Activated CD4-positive, alpha-beta T cell treated with anti-CD3 and anti-CD28 coated beads, Interleukin-2, Interleukin-6, amounts not matched to agents 100 ng/mL and 50 ng/mL, durations not matched to agents 16 hours and 8 hours (primary cell): ENCODE data around the gene DHRS7C.
"Not testable (repeated sequence)": the region's sequence is repeated elsewhere in the genome, so short reads cannot be mapped to it uniquely, and the experiment has no call there.

ENCODE experiments used
- DNase-seq: peaks from one replicate; pipeline ENCODE4 v3.0.0-alpha.2; 2020

DHRS7C gene

DNA sequence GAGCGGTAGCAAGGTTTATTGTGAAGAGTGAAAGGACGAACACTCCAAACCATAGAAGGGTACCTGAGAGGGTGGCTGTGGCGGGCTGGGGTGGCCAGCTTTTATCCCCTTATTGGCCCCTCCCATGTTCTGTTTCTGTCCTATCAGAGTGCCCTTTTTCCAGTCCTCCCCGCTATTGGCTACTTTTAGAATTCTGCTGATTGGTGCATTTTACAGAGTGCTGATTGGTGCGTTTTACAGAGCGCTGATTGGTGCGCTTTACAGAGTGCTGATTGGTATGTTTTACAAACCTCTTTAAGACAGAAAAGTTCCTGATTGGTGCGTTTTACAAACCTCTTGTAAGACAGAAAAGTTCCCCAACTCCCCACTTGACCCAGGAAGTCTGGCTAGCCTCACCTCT lies 18.0 kb upstream of the DHRS7C start:
- DNase-seq, result no peak

GRCh38 chr17:9806699-9807098 lies 15.3 kb upstream of the DHRS7C start:
- no peak for DNase-seq

DNA sequence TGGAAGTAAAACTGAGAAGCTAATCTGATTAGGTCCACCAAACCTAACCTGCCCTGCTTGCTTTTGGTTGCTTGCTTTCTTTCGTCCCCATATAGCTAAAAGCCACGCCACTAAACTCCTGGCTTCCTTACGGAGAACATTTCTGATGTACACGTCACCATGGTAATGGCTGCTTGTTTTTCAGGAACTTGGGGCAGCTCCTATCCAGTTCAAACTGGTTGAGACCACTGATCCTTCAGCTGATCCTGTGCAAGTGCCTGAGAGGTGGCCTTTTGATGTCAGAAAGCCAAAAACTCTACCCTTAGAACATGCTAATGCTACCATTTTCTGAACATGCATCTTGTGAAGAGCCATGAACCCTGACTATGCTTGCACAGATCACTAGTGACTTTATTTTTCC lies 14.4 kb upstream of the DHRS7C start:
- no peak for DNase-seq

DNA sequence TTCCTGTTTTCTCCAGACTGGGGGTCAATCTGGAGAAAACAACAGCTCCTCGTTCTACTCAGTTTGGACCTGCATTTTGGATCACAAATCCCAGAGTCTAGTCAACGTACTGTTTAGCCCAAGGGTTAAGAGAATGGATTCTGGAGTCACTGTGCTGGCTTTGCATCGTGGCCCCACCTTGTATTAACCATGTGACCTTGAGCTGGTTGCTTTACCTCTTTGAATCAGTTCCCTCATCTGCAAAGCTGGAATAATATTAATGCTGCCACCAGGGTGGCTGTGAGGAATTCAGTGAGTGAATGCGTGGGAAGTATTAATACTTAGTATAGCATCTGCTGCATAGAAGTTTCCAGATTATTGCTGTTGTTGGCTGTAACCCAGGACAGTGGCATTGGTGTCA lies 11.3 kb upstream of the DHRS7C start:
- DNase-seq, result no peak

GRCh38 chr17:9802294-9802693 lies 10.9 kb upstream of the DHRS7C start:
- DNase-seq, result no peak

GRCh38 chr17:9801505-9801904 lies 10.1 kb upstream of the DHRS7C start:
- DNase-seq, result no peak

DNA sequence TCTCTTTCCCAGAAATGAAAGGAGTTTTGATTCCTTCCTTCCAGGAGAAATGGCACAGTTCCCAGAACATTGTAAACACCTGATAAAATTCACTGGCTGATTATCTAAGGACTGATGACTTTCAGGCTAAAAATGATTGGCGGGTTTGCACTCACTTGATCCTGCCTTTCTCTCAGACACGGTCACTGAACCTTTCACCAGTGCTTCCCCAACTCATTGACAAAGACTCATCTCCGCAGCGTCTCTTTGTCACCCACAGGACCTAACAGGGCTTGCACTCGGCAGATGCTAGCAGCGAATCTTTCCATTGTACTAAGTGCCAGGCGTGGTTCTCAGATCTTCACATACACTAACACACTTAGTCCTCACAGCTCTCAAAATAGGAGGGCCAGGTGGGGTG lies 7.3 kb upstream of the DHRS7C start:
- DNase-seq, result no peak

DNA sequence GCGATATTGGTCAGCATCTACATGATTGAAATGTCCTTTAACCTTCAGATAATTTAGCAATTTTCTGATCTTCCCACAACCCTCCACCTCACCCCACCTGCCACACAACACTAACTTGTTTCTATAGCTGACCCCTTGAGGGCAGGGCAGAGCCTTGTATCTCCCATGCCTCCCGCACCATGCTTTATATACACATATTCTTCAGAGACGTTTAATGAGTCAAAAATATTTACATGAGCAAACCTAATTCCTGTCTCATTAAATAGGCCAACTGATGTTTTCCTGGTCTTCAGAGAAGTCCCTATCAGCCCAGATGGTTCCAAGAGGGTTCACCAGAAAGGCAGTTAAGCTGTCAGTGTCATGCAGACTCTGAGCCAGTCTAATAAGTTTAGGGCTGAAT lies 6.6 kb upstream of the DHRS7C start:
- no peak for DNase-seq

- DNase-seq, result no peak
These were observed 919 bp upstream of the DHRS7C start for GRCh38 chr17:9792181-9792840.

DNA sequence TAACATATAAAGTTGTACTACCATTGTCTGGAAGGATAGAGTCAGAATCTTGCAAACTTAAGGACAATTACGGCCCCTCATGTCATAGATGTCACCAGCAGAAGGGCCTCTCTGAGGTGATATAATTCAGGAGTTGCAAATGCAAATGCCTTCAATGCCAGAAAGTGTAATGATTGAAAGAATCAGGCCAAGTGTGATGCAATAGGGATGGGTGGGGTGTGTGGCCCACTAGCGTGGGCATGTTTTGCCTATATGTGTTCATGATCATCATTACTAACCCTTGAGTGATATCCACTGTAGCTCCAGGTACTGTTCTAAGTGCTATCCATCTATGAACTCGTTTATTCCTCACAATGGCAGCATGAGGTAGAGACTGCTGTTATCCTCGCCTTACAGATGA lies 1.1 kb downstream of the DHRS7C start:
- DNase-seq, result no peak

DNA sequence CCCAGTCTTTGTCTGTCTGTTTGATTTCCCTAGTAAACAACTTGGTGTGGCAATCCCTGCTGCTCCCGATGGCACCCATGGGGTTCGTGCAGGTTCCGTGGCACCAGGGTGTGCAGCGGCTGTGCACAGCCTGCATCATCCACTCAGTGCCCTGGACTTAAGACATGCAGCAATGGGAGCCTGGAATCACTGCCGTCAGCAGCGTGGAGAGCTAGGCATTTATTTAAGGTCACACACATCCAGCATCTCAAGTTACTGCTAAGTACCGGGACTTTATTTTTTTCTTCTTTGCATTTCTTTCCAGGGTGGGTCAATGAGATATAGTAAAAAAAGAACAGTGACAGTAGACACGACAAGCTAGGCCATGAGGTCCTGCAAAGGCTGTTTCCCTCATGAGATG lies 2.8 kb downstream of the DHRS7C start:
- no peak for DNase-seq

DNA sequence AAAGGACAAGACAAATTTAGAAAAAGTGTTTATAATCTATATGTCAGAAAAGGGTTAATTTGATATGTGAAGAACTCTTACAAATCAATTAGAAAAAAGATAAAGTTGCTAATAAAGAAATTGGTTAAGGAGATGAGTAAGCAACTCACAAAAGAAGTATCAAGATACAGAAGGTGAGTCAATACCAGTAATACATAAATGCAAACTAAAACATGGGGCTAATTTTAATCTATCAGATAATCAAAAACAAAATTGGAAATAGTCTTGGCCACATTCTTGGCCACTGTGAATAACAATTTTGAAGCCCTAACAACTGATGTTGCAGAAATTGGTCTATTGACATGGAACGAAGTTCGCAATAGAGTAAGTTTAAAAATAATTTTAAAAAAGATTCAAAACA lies 6.8 kb downstream of the DHRS7C start:
- DNase-seq, result no peak

DNA sequence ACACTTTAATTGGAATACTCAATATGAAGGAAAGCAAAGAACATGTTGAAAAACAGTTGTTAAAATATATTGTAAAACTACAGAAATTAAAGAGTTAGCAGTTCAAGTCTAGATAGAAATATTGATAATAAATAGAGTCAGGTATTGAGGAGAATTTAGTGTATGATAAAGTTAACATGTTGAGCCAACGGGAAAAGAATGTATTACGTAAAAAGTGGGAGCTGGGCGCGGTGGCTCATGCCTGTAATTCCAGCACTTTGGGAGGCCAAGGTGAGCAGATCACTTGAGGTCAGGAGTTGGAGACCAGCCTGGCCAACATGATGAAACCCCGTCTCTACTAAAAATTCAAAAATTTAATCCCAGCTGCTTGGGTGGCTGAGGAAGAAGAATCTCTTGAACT lies 7.9 kb downstream of the DHRS7C start:
- DNase-seq, result not testable (repeated sequence)

- no peak for DNase-seq
These were observed 8.3 kb downstream of the DHRS7C start for GRCh38 chr17:9783050-9783449.

GRCh38 chr17:9780552-9780951 lies 10.8 kb downstream of the DHRS7C start:
- no peak for DNase-seq

DNA sequence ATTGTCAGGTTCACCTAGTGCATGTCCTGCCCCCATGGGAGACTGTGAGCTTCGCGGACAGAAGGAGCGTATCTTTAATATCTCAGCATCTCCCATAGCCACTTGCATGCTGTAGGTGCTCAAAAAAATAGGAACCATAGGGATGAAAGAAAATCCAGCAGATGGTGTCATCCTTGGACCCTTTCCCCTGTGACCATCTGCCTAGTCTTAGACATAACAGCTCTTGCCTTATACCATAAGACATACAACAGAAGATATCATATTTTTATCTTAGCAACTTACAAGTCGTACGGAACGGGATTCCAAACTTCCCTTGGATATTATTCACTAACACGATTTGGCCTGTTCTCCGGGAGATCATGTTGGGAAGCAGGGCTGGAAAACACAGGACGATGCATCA lies 14.5 kb downstream of the DHRS7C start:
- DNase-seq, result no peak

DNA sequence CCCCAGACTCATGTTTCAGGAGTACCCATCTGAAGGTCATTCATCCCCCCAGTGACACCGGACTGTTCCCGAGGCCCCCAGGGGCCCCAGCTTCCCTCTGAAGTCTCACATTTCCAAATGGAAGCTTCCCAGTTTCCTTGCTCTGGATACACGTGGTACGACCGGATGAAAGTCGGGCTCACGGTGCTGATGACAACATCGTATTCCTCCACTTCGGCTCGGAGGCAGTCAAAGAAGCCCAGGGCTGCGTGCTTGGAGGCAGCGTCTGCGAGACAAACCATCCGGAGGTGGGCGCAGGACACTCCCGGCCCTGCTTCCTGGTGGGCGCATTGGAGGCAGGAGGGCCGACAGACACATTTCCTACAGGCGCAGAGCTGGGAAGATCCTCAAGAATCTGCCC lies 18.7 kb downstream of the DHRS7C start:
- no peak for DNase-seq

- DNase-seq, result no peak
These were observed 19.9 kb downstream of the DHRS7C start for GRCh38 chr17:9771465-9771864.

- no peak for DNase-seq
These were observed 22.2 kb downstream of the DHRS7C start for GRCh38 chr17:9769036-9769695.

GRCh38 chr17:9768381-9768934 lies 22.9 kb downstream of the DHRS7C start:
- peak; percentile 29 for DNase-seq

DNA sequence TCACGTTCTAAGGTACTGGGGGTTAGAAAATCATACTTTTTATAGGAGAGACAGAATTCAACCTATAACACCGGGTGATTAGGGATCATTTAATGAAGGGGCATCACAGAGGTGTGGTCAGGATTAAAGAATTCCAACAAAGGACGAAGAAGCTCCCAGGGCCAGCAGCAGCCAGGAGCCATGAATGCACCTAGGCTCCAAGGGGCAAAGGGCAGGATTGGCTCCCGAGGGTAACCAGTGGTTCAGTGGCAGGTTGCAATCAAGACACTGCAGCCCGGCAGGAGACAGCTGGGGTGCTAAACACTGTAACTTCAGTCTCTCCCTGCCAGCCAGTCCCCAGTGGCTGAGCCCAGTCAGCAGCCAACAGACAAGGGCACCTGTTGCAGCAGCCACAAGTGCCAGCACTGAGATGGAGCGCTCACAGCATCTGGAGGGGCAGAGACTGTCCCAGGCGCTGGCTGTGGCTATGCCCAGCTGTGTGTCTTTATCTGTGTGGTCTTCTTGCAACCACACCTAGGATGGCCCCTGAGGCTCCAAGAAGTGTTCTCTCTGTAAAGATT lies 23.9 kb downstream of the DHRS7C start:
- DNase-seq, result no peak

- DNase-seq, result no peak
These were observed 24.4 kb downstream of the DHRS7C start for GRCh38 chr17:9766970-9767369.

DNA sequence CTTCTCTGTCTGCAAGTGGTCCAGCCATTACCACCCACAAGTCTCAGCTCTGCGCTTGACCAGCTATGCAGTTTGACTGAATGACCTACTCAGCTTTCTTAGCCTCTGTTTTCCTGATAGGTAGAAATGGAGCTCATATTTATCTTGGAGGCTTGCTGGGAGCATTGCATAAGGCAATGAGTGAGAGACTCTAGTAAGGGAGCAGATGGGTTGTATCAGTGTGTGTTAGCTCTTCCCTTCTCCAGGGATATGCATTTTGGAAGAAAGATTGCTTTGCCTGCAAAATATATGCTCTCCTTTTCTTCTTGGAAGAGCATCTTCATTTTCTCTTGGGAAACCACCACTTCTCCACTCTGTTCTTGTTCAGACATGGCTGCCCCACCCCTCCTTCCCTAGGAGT lies 26.1 kb downstream of the DHRS7C start:
- DNase-seq, result no peak

- DNase-seq, result peak; percentile 27
These were observed 27.7 kb downstream of the DHRS7C start for GRCh38 chr17:9763643-9764042.
